Activated CD8-positive, alpha-beta memory T cell treated with anti-CD3 and anti-CD28 coated beads, Interleukin-2, amount 50 U/mL, for 1 hour (primary cell): ENCODE measurements around the gene TSPAN9.

ENCODE experiments used
- DNase-seq: peaks from one replicate; pipeline ENCODE4 v3.0.0-alpha.2; 2020; ENCODE audit errors: extremely low read depth

TSPAN9 gene

DNA sequence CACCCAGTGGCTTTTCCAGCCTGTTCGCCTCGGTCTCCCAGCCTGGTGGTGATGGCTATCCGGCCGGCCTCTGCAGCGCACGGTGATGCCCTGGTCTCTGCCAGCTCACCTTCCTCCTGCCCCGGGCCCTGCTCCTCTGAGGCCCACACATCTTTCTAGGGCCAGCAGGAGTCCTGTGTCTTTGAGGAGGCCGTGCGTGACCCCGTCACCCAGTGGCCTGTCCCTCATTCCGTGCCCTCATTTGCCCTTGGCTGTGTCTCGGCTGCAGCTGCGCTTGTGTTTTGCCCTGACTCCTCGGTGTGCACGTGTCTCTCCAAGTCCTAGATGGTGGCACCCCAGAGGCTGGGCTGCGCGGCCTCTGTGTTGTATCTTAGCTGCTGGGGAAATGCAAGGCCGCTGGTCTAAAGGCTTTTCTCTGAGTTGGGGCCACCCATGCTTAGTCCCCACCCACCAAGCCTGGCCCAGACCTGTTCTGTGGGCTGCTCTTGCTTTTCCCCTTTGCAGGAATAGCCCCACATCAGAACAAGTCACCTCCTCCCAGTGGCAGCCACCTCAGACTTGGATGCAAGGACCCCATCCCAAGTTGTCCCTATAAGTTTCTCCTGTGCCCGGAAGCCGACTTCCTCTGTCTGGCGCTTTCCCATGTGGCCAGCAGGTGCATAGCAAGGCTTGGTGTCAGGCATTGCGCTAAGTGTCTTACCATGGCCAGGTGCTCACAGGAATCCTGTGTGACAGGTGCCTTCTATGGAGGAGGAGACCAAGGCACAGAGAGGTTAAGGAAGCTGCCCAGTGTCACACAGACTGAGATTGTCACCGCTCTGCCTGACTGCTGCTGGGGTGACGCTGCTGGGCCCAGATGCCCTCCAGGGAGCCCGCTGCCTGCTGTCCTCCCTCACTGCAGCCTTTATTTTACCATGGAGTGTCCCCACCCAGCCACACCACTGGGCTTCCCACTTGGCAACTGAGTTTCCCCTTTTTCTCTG lies 64.5 kb downstream of the TSPAN9 start:
- DNase-seq, result no peak

DNA sequence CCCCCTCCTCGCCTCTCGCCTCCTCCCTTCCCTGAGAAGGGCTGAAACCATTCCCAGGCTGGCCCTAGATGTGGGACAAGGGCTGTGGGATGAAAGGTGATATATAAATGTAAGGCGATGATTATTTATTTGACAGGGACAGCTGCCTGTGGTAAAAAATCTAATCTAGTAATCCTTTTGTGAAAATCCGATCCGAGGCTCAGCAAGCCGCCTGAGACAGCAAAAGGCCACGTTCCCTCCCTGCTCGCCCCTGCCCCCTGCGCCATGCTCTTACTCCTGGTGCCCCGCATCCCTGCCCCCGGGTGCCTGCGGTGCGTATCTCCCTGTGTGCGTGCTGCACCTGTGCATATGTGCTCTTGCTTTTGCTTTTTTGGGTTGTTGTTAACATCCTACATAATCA lies 65.2 kb downstream of the TSPAN9 start:
- no peak for DNase-seq

DNA sequence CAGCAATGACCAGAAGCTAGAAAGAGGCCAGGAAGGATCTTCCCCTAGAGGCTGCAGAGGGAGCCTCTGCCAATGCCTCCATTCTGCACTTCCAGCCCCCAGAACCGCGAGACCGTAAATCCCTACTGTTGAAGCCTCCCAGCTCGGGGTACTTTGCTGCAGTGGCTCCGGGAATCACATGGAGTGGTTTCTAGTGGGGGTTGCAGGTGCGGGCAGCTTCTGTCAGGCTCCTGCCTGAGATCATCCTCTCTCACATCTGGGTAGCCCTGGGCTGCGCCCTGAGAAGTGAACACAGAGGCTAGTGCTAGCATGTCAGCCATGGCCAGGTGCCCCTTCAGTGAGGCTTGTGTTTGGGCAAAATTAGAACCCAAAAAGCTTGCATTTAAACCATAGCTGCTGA lies 67.3 kb downstream of the TSPAN9 start:
- DNase-seq, result no peak

DNA sequence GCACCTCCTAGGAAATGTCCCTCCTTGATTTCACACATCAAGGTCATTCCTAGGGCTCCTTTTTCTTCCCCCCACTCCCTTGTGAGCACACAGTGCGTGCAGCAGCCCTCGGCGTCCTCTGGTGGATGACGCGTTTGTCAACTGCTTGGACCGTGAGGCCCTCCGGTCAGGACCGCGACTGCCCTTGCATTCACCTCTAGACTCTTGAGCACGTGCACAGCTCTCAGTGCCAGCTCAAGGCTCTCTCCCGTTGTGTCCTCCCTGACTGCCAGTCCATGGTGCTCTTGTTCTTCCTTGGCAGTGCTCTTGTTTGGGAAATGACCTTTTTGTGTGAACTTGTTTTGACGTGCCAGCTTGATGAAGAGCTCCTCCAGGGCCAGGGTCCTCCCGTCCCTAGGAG lies 67.9 kb downstream of the TSPAN9 start:
- no peak for DNase-seq

DNA sequence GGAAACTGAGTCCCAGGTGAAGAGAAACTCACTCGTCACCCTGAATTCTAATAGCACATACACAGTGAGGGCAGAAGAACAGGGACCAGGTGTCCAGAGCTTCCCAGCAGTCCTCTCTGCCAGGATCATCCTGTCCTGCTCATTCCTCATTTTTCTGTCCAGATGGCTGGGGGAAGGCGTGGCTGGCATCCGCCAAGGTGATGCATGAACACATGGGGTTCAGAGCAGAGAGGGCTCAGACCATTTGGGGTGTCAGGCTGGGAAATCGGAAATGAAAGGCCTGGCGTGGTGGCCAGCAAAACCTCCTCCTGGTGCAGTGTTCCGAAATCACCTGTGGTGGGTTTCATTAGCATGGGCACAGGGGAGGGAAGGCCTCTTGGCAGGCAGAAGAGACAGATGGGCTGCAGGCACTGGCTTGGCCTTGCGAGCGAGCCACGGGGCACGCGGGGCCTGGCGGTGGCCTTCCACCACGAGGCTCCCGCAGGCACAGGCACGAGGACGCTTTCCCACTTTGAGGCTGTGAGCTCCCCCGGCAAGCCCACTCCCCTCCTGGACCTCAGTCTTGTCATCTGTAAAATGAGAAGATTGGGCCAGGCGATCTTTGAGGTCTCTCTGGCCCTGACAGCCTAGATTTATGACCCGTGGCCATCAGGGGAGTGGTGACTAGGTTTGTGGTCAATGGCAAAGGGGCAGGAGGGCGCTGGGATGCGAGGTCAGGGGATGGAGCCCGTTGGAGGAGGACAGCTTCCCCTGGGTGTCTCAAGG lies 68.5 kb downstream of the TSPAN9 start:
- no peak for DNase-seq

- DNase-seq, result no peak
These were observed 70.1 kb downstream of the TSPAN9 start for GRCh38 chr12:3147260-3147659.

- DNase-seq, result no peak
These were observed 71.3 kb downstream of the TSPAN9 start for GRCh38 chr12:3148366-3149000.

DNA sequence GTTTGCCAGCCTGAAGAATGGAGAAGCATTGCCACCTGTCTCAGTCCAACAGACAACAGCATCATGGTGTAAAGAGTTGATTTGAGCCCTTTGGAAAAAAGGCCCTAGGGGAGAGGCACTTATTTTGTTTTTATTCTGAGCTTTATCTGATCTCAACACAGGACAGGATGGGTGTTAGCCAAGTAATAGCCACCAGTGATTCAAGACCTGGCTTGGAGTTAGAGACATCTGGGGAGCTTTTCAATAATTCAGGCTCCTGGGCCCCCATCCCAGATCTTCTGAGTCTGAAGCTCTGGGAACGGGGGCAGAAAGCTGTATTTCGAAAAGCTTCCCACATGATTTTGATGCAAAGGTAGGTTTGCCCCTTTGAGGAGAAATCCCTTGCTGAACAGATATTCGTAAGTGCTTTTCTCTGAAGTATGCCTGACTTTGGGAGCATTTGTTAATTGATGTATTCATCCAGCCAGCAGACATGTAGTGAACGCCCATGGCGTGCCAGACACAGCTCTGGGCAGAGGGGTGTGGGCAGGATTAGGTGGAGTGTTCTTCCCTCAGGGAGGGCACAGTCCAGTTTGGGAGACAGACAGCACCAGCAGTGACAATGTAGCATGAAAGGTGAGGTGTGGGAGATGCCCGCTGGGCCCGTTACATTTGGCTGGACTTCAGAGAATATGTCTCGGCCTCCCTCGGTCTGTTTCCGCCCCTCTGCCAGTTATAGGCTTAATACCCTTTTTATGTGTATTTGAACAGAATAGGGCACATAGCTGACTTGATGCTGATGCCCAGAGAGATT lies 72.5 kb downstream of the TSPAN9 start:
- no peak for DNase-seq

DNA sequence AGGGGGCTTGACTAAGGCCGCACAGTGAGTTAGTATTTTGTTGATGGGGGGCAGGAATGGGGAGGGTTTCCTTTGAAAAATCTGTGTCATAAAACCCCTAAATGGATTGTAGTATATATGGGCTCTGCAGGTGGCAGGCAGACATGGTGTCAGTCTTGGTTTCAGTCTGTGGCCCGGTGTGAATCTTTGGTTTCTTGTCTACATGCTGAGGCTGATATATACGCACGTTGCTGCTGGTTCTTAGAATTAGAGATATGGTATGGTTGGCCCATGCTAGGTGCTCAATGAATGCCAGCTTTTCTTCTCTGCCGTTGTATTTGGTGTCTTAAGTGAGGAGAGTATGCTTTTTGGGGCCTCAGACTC lies 73.1 kb downstream of the TSPAN9 start:
- DNase-seq, result no peak

- no peak for DNase-seq
These were observed 74.0 kb downstream of the TSPAN9 start for GRCh38 chr12:3150931-3151835.

GRCh38 chr12:3152011-3152511 lies 74.9 kb downstream of the TSPAN9 start:
- DNase-seq, result no peak

DNA sequence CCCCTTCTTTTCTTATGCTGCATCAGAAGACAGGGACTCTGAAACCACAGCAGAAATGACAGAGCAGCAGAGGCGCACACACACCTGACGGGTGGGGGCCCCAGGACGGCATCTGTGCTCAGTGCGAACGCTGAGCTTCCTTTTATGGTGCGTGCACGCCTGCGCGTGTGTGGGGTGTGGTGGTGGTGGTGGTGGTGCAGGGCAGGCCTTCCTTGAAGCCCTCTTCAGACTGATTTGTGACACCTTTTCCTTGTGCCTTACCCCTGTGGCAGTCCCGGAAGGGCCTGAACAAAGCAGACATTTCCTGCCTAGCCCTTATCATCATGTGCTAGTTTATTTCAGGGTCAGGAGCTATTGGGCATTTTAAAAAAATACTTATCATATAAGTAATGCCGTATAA lies 75.7 kb downstream of the TSPAN9 start:
- DNase-seq, result no peak

- no peak for DNase-seq
These were observed 76.8 kb downstream of the TSPAN9 start for GRCh38 chr12:3154006-3154405.

DNA sequence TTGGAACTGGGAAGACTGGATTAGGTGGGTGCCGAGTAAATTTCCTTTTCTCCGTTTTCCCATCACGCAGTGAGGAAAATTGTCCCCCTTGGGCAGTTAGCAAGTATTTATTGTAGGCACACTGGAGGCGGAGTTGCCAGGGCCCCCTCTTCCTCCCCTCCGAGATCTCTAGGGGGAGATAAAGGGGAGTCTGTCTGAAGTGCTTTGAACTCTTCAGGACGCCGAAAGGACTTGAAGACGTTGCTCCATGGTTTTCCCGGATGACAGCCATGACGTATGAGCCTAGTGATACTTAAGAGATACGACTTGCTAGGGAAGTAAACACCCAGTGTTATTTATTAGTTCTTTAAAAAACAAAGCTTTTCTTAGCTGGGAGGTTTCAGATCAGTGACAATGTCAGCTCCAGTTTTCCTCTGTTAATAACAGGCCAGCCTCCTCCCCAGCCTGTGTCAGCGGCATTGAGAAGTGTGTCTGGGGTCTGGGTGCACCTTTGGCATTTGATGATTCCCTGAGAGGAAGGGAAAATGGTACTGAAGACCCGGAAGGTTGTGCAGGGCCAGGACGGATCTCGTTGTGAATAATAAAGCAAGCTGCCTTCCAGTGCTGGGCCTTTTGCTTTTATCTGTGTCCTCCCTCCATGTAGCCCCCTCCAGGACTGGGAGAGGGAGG lies 78.7 kb downstream of the TSPAN9 start:
- DNase-seq, result no peak

- no peak for DNase-seq
These were observed 80.6 kb downstream of the TSPAN9 start for GRCh38 chr12:3157581-3158323.

GRCh38 chr12:3158851-3159465 lies 81.8 kb downstream of the TSPAN9 start:
- DNase-seq, result no peak

DNA sequence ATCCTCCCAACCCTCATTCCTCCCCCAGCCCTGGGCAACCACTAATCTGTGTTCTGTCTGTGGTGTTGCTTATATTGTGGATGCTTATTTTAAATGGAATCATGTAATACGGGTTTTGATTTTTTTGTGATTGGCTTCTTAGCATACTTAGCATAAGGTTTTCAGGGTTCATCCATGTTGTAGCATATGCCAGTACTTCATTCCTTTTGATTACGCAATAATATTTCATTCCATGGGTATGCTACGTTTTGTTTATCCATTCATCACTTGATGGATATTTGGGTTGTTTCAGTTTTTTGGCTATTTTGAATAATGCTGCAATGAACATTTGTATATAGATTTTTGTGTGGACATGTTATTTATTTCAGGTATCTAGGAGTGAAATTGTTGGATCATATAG lies 82.9 kb downstream of the TSPAN9 start:
- DNase-seq, result no peak

- no peak for DNase-seq
These were observed 84.7 kb downstream of the TSPAN9 start for GRCh38 chr12:3161861-3162260.
